K562 (cell line): ENCODE measurements around the gene ADM2. TPM values are rescaled to one million over a fixed set of nuclear protein-coding genes. Genes with fewer than 3 reads are reported as not detected.

Experiments used
- BHLHE40 ChIP-seq: IDR thresholded peaks from 2 replicates; pipeline ENCODE4 v1.6.1; 2011; ENCODE audit warnings: low read length, improper control_type of control experiment
- GMEB1 ChIP-seq: fragments of 250-450 bp; sonication (Bioruptor Pico); IDR thresholded peaks from 2 replicates; pipeline ENCODE4 v1.4.0; 2020; ENCODE audit warnings: mild to moderate bottlenecking
- HLTF ChIP-seq: fragments of 450-650 bp; IDR thresholded peaks from 2 replicates; pipeline ENCODE4 v1.6.1; 2016
- POLR3A ChIP-seq: IDR thresholded peaks from 2 replicates; pipeline ENCODE4 v1.6.1; 2011; ENCODE audit warnings: borderline replicate concordance, mild to moderate bottlenecking, moderate library complexity; ENCODE audit not compliant: insufficient read length, insufficient read depth; ENCODE audit errors: extremely low read depth
- RREB1 ChIP-seq: fragments of 250-450 bp; sonication (Bioruptor Pico); IDR thresholded peaks from 2 replicates; pipeline ENCODE4 v1.4.0; 2020
- SREBF2 ChIP-seq: sonication (generic); formaldehyde crosslinking; IDR thresholded peaks from 2 replicates; pipeline ENCODE4 v1.4.0; 2020; ENCODE audit warnings: mild to moderate bottlenecking, missing genetic modification reagents
- ZNF551 ChIP-seq: fragments of 250-450 bp; sonication (Bioruptor Pico); IDR thresholded peaks from 2 replicates; pipeline ENCODE4 v1.5.0; 2021; ENCODE audit warnings: mild to moderate bottlenecking, moderate library complexity
- polyA plus RNA-seq, 8 experiments: library from polyadenylated mRNA; depleted of rRNA in 4 of 8; stranded (reverse) in 5 of 8; unstranded in 3 of 8; fragments of >200 nt; fragmentation: Nextera tagmentation in 2 of 8; fragmentation: Illumina TruSeq in 1 of 8; extraction: Ambion mirVana in 2 of 8; extraction: Trizol in 1 of 8; gene quantifications; 2 replicates each; pipeline versions ENCODE4 v1.2.1 to v1.2.3, GENCODE V29; 2011 to 2014; ENCODE audit warnings: inconsistent platforms in 1 of 8, missing spikeins in 1 of 8
- total RNA-seq, 7 experiments: library from RNA; depleted of rRNA in 6 of 7; stranded (reverse); fragments of >200 nt in 6 of 7; fragmentation: Illumina TruSeq in 2 of 7; extraction: Trizol in 2 of 7; gene quantifications; 2 replicates each; pipeline versions ENCODE4 v1.2.1 to v1.2.3, GENCODE V29; 2011 to 2021; ENCODE audit warnings: low replicate concordance in 1 of 7
- TF ChIP-seq, protein P1 (sequence below), 3 experiments: fragments of 200-800 bp in 1 of 3; sonication (Bioruptor generic) in 1 of 3; sonication (generic) in 1 of 3; formaldehyde crosslinking in 1 of 3; IDR thresholded peaks; 2 replicates each; pipeline versions ENCODE4 v1.6.1 to v1.8.0; 2016 to 2022; ENCODE audit warnings: mild to moderate bottlenecking in 2 of 3, missing compliant biosample characterization in 2 of 3, missing genetic modification characterization in 2 of 3, missing genetic modification reagents in 1 of 3
- TF ChIP-seq, protein P2 (sequence below): fragments of 250-450 bp; sonication (Bioruptor Pico); IDR thresholded peaks from 2 replicates; pipeline ENCODE4 v1.4.0; 2020; ENCODE audit warnings: mild to moderate bottlenecking, moderate library complexity
- TF ChIP-seq, protein P3 (sequence below): fragments of 200-800 bp; sonication (Bioruptor generic); IDR thresholded peaks from 2 replicates; pipeline ENCODE4 v1.6.1; 2016; ENCODE audit warnings: missing genetic modification characterization, missing compliant biosample characterization

Gene ADM2
- total and polyA plus RNA-seq, 9 of the 15 experiments (the other 6 are each of a cell fraction or from before 2014, with no cell fraction given): 0.11 to 5.1 (median 0.38) TPM

- TF ChIP-seq, protein P1, sequence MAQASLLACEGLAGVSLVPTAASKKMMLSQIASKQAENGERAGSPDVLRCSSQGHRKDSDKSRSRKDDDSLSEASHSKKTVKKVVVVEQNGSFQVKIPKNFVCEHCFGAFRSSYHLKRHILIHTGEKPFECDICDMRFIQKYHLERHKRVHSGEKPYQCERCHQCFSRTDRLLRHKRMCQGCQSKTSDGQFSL (CRISPR knock-in tag; IDR thresholded peaks at IDR 0.05): no peak
- TF ChIP-seq, protein P1 (tag; IDR thresholded peaks at IDR 0.05): peak in 1 of 2 experiments; percentile 60; a peak in 1 of 4 replicates
- TF ChIP-seq RREB1 (CRISPR knock-in tag) (no peak), BHLHE40 (no peak), GMEB1 (no peak), ZNF551 (no peak), SREBF2 (no peak), POLR3A (no peak), HLTF (no peak)
- TF ChIP-seq, protein P2, sequence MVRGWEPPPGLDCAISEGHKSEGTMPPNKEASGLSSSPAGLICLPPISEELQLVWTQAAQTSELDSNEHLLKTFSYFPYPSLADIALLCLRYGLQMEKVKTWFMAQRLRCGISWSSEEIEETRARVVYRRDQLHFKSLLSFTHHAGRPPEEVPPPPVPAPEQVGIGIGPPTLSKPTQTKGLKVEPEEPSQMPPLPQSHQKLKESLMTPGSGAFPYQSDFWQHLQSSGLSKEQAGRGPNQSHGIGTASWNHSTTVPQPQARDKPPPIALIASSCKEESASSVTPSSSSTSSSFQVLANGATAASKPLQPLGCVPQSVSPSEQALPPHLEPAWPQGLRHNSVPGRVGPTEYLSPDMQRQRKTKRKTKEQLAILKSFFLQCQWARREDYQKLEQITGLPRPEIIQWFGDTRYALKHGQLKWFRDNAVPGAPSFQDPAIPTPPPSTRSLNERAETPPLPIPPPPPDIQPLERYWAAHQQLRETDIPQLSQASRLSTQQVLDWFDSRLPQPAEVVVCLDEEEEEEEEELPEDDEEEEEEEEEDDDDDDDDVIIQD (CRISPR knock-in tag): no peak
- TF ChIP-seq, protein P3, sequence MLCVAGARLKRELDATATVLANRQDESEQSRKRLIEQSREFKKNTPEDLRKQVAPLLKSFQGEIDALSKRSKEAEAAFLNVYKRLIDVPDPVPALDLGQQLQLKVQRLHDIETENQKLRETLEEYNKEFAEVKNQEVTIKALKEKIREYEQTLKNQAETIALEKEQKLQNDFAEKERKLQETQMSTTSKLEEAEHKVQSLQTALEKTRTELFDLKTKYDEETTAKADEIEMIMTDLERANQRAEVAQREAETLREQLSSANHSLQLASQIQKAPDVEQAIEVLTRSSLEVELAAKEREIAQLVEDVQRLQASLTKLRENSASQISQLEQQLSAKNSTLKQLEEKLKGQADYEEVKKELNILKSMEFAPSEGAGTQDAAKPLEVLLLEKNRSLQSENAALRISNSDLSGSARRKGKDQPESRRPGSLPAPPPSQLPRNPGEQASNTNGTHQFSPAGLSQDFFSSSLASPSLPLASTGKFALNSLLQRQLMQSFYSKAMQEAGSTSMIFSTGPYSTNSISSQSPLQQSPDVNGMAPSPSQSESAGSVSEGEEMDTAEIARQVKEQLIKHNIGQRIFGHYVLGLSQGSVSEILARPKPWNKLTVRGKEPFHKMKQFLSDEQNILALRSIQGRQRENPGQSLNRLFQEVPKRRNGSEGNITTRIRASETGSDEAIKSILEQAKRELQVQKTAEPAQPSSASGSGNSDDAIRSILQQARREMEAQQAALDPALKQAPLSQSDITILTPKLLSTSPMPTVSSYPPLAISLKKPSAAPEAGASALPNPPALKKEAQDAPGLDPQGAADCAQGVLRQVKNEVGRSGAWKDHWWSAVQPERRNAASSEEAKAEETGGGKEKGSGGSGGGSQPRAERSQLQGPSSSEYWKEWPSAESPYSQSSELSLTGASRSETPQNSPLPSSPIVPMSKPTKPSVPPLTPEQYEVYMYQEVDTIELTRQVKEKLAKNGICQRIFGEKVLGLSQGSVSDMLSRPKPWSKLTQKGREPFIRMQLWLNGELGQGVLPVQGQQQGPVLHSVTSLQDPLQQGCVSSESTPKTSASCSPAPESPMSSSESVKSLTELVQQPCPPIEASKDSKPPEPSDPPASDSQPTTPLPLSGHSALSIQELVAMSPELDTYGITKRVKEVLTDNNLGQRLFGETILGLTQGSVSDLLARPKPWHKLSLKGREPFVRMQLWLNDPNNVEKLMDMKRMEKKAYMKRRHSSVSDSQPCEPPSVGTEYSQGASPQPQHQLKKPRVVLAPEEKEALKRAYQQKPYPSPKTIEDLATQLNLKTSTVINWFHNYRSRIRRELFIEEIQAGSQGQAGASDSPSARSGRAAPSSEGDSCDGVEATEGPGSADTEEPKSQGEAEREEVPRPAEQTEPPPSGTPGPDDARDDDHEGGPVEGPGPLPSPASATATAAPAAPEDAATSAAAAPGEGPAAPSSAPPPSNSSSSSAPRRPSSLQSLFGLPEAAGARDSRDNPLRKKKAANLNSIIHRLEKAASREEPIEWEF (CRISPR knock-in tag): no peak
These were observed 35.2 kb upstream of the ADM2 start (continued) for GRCh38 chr22:50445880-50446707.
